Liver (tissue), 9 donors: ENCODE measurements around the gene POLR3A. TPM values are rescaled to one million over a fixed set of nuclear protein-coding genes. Genes with fewer than 3 reads are reported as not detected.

Experiments
- DNase-seq: peaks from one replicate; pipeline ENCODE4 v3.0.0-alpha.2; 2017; ENCODE audit warnings: low spot score
- H3K27ac ChIP-seq, 2 donors: one replicate each; pipeline ENCODE4 v1.7.0; 2013; ENCODE audit warnings: inconsistent platforms in 2 of 2, low read length in 2 of 2, control low read depth in 1 of 2, low read depth in 1 of 2, mild to moderate bottlenecking in 1 of 2
- H3K27me3 ChIP-seq, 4 donors: one replicate each; pipeline versions ENCODE4 v1.6.1 to v1.7.0; 2013; ENCODE audit warnings: low read length in 3 of 4, inconsistent platforms in 1 of 4, mild to moderate bottlenecking in 1 of 4, moderate library complexity in 1 of 4; ENCODE audit not compliant: control insufficient read depth in 4 of 4, insufficient read depth in 4 of 4
- H3K36me3 ChIP-seq, 4 donors: one replicate each; pipeline versions ENCODE4 v1.6.1 to v1.7.0; 2013; ENCODE audit warnings: low read length in 3 of 4, mild to moderate bottlenecking in 3 of 4, low read depth in 1 of 4, moderate library complexity in 1 of 4; ENCODE audit not compliant: control insufficient read depth in 4 of 4, insufficient read depth in 3 of 4
- H3K4me1 ChIP-seq, 4 donors: one replicate each; pipeline versions ENCODE4 v1.6.1 to v1.7.0; 2013; ENCODE audit warnings: low read length in 3 of 4, mild to moderate bottlenecking in 3 of 4, moderate library complexity in 1 of 4; ENCODE audit not compliant: control insufficient read depth in 4 of 4, insufficient read depth in 4 of 4
- H3K4me3 ChIP-seq, 3 donors: one replicate each; pipeline versions ENCODE4 v1.6.1 to v1.7.0; 2013; ENCODE audit warnings: low read length in 3 of 3, control low read depth in 1 of 3, low read depth in 1 of 3, mild to moderate bottlenecking in 1 of 3
- H3K9ac ChIP-seq, 2 donors: one replicate each; pipeline ENCODE4 v1.7.0; 2013; ENCODE audit warnings: low read length in 2 of 2, mild to moderate bottlenecking in 2 of 2, moderate library complexity in 2 of 2, control low read depth in 1 of 2, low read depth in 1 of 2
- H3K9me3 ChIP-seq, 4 donors: one replicate each; pipeline versions ENCODE4 v1.6.1 to v1.7.0; 2013; ENCODE audit warnings: low read length in 3 of 4; ENCODE audit not compliant: control insufficient read depth in 4 of 4
- EGR1 ChIP-seq, 2 donors: IDR thresholded peaks; 2 replicates each; pipeline ENCODE4 v1.6.1; 2016 to 2018; ENCODE audit warnings: antibody characterized with exemption in 2 of 2, low read depth in 2 of 2
- FOXA1 ChIP-seq: IDR thresholded peaks from 2 replicates; pipeline ENCODE4 v1.6.1; 2016; ENCODE audit warnings: antibody characterized with exemption
- FOXA2 ChIP-seq: IDR thresholded peaks from 2 replicates; pipeline ENCODE4 v1.6.1; 2016; ENCODE audit warnings: antibody characterized with exemption
- GABPA ChIP-seq, 2 donors: IDR thresholded peaks in 1 of 2; conservative IDR thresholded peaks in 1 of 2; 2 replicates each; pipeline ENCODE4 v1.6.1; 2016; ENCODE audit warnings: antibody characterized with exemption in 2 of 2, mild to moderate bottlenecking in 1 of 2, moderate library complexity in 1 of 2
- HNF4A ChIP-seq, 2 donors: conservative IDR thresholded peaks; 2 replicates each; pipeline ENCODE4 v1.6.1; 2016; ENCODE audit warnings: antibody characterized with exemption in 2 of 2, mild to moderate bottlenecking in 2 of 2
- HNF4G ChIP-seq: IDR thresholded peaks from 2 replicates; pipeline ENCODE4 v1.6.1; 2016; ENCODE audit warnings: antibody characterized with exemption
- JUND ChIP-seq, 2 donors: IDR thresholded peaks; 2 replicates each; pipeline ENCODE4 v1.6.1; 2016; ENCODE audit warnings: antibody characterized with exemption in 2 of 2
- NR2F2 ChIP-seq: IDR thresholded peaks from 2 replicates; pipeline ENCODE4 v1.6.1; 2016; ENCODE audit warnings: antibody characterized with exemption
- RAD21 ChIP-seq, 2 donors: IDR thresholded peaks; 2 replicates each; pipeline ENCODE4 v1.6.1; 2016; ENCODE audit warnings: antibody characterized with exemption in 2 of 2, mild to moderate bottlenecking in 2 of 2
- RXRA ChIP-seq, 2 donors: IDR thresholded peaks; 2 replicates each; pipeline ENCODE4 v1.6.1; 2017 to 2018; ENCODE audit warnings: antibody characterized with exemption in 2 of 2, mild to moderate bottlenecking in 1 of 2
- SP1 ChIP-seq: IDR thresholded peaks from 2 replicates; pipeline ENCODE4 v1.6.1; 2018; ENCODE audit warnings: antibody characterized with exemption, mild to moderate bottlenecking
- TAF1 ChIP-seq: conservative IDR thresholded peaks from 2 replicates; pipeline ENCODE4 v1.6.1; 2016; ENCODE audit warnings: antibody characterized with exemption, mild to moderate bottlenecking
- YY1 ChIP-seq: IDR thresholded peaks from 2 replicates; pipeline ENCODE4 v1.6.1; 2016; ENCODE audit warnings: antibody characterized with exemption, mild to moderate bottlenecking
- WGBS: extraction: QIAGEN DNeasy Blood & Tissue Kit; methylation state at CpG from one replicate; pipeline ENCODE4 v1.1.7; 2013; 5-methylcytosine and 5-hydroxymethylcytosine counted together
- polyA plus RNA-seq, 2 donors: library from polyadenylated mRNA; stranded (reverse) in 1 of 2; unstranded in 1 of 2; fragments of 200-250 nt in 1 of 2; fragments of >200 nt in 1 of 2; fragmentation: Nextera tagmentation in 1 of 2; extraction: Ambion mirVana in 1 of 2; gene quantifications; one replicate each; pipeline versions ENCODE4 v1.2.1 to v1.2.3, GENCODE V29; 2013 to 2015
- total RNA-seq, 2 donors: library from RNA; depleted of rRNA; stranded (reverse); fragments of >200 nt; gene quantifications; one replicate each; pipeline ENCODE4 v1.2.3, GENCODE V29; 2014
- TF ChIP-seq, protein P1 (sequence below): IDR thresholded peaks from 2 replicates; pipeline ENCODE4 v1.6.1; 2016; ENCODE audit warnings: antibody characterized with exemption
- TF ChIP-seq, protein P2 (sequence below): IDR thresholded peaks from 2 replicates; pipeline ENCODE4 v1.6.1; 2016; ENCODE audit warnings: antibody characterized with exemption, mild to moderate bottlenecking
- TF ChIP-seq, protein P3 (sequence below): IDR thresholded peaks from 2 replicates; pipeline ENCODE4 v1.6.1; 2016; ENCODE audit warnings: antibody characterized with exemption
- TF ChIP-seq, protein P4 (sequence below): IDR thresholded peaks from 2 replicates; pipeline ENCODE4 v1.6.1; 2016; ENCODE audit warnings: antibody characterized with exemption
- donor health status: healthy.
- donor health status: healthy.
- donor health status: healthy.
- donor health status: healthy.
- donor health status: healthy.

POLR3A gene
- total and polyA plus RNA-seq, 4 donors: 3.2 to 9.6 (median 5.5) TPM

- no peaks in the 10 kb centered on the region for H3K9me3 ChIP-seq
- TF ChIP-seq RXRA (IDR thresholded peaks at IDR 0.05) (no peak), GABPA (IDR thresholded peaks at IDR 0.05 in 1 of 2, conservative IDR thresholded peaks at IDR 0.05 in 1 of 2) (no peak), JUND (IDR thresholded peaks at IDR 0.05) (no peak), TAF1 (no peak), EGR1 (IDR thresholded peaks at IDR 0.05; ENCODE audit: low read depth in 2 of 2) (no peak), HNF4A (conservative IDR thresholded peaks at IDR 0.05) (no peak), FOXA1 (no peak), RAD21 (IDR thresholded peaks at IDR 0.05) (no peak), FOXA2 (no peak), HNF4G (no peak), SP1 (no peak), NR2F2 (no peak), YY1 (no peak)
- TF ChIP-seq, protein P1, sequence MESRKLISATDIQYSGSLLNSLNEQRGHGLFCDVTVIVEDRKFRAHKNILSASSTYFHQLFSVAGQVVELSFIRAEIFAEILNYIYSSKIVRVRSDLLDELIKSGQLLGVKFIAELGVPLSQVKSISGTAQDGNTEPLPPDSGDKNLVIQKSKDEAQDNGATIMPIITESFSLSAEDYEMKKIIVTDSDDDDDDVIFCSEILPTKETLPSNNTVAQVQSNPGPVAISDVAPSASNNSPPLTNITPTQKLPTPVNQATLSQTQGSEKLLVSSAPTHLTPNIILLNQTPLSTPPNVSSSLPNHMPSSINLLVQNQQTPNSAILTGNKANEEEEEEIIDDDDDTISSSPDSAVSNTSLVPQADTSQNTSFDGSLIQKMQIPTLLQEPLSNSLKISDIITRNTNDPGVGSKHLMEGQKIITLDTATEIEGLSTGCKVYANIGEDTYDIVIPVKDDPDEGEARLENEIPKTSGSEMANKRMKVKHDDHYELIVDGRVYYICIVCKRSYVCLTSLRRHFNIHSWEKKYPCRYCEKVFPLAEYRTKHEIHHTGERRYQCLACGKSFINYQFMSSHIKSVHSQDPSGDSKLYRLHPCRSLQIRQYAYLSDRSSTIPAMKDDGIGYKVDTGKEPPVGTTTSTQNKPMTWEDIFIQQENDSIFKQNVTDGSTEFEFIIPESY: no peak
- TF ChIP-seq, protein P2, sequence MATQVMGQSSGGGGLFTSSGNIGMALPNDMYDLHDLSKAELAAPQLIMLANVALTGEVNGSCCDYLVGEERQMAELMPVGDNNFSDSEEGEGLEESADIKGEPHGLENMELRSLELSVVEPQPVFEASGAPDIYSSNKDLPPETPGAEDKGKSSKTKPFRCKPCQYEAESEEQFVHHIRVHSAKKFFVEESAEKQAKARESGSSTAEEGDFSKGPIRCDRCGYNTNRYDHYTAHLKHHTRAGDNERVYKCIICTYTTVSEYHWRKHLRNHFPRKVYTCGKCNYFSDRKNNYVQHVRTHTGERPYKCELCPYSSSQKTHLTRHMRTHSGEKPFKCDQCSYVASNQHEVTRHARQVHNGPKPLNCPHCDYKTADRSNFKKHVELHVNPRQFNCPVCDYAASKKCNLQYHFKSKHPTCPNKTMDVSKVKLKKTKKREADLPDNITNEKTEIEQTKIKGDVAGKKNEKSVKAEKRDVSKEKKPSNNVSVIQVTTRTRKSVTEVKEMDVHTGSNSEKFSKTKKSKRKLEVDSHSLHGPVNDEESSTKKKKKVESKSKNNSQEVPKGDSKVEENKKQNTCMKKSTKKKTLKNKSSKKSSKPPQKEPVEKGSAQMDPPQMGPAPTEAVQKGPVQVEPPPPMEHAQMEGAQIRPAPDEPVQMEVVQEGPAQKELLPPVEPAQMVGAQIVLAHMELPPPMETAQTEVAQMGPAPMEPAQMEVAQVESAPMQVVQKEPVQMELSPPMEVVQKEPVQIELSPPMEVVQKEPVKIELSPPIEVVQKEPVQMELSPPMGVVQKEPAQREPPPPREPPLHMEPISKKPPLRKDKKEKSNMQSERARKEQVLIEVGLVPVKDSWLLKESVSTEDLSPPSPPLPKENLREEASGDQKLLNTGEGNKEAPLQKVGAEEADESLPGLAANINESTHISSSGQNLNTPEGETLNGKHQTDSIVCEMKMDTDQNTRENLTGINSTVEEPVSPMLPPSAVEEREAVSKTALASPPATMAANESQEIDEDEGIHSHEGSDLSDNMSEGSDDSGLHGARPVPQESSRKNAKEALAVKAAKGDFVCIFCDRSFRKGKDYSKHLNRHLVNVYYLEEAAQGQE: no peak
- TF ChIP-seq, protein P3, sequence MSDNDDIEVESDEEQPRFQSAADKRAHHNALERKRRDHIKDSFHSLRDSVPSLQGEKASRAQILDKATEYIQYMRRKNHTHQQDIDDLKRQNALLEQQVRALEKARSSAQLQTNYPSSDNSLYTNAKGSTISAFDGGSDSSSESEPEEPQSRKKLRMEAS: no peak
- TF ChIP-seq, protein P4, sequence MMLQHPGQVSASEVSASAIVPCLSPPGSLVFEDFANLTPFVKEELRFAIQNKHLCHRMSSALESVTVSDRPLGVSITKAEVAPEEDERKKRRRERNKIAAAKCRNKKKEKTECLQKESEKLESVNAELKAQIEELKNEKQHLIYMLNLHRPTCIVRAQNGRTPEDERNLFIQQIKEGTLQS: no peak
- H3K36me3 ChIP-seq: peaks cover 15 to 49% (median 44%) of the 10 kb centered on the region in 4 donors
- no peak for DNase-seq
- no peak overlapping the region for H3K27ac ChIP-seq
- H3K27me3 ChIP-seq: no peaks in the 10 kb centered on the region
- H3K9ac ChIP-seq: no peak overlapping the region
- no peak overlapping the region for H3K4me3 ChIP-seq
- peaks cover 0 to 11% (median 5%) of the 10 kb centered on the region in 4 donors for H3K4me1 ChIP-seq
- WGBS: 85% methylated on average over 5 of the region's 5 CpGs
Measured at GRCh38 chr10:78035437-78035836, 6.1 kb upstream of the POLR3A start.

- H3K4me1 ChIP-seq: peaks cover 0 to 13% (median 5%) of the 10 kb centered on the region in 4 donors
- WGBS: 78% methylated on average over 5 of the region's 5 CpGs
- no peaks in the 10 kb centered on the region for H3K9me3 ChIP-seq
- no peaks in the 10 kb centered on the region for H3K27me3 ChIP-seq
- no peak overlapping the region for H3K27ac ChIP-seq
- peaks cover 15 to 46% (median 42%) of the 10 kb centered on the region in 4 donors for H3K36me3 ChIP-seq
- DNase-seq: no peak
- H3K4me3 ChIP-seq: peak overlapping the region in 1 of 3 donors; percentile 72
- TF ChIP-seq, protein P1: no peak
- TF ChIP-seq NR2F2: no peak
- no peak for TF ChIP-seq SP1
- TF ChIP-seq JUND (IDR thresholded peaks at IDR 0.05): no peak
- peak overlapping the region in 1 of 2 donors; percentile 96 for H3K9ac ChIP-seq
Measured at GRCh38 chr10:78035025-78035424, 5.7 kb upstream of the POLR3A start.
